ENCODE data around the gene B3GAT2.

DNA sequence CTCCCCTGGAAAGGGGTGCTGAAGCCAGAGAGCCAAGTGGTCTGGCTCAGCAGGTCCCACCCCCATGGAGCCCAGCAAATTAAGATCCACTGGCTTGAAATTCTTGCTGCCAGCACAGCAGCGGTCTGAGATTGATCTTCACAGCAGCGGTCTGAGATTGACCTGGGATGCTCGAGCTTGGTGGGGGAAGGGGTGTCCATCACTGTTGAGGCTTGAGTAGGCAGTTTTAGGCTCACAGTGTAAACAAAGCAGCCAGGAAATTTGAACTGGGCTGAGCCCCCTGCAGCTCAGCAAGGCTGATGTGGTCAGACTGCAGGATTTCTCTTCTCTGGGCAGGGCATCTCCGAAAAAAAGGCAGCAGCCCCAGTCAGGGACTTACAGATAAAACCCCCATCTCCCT lies 41.3 kb upstream of the B3GAT2 start:
- no peak for TF ChIP-seq NFE2L2 (conservative IDR thresholded peaks at IDR 0.05; ENCODE audit: low read length)
- no peak for TF ChIP-seq HDAC2 (IDR thresholded peaks at IDR 0.05)
- no peak for TF ChIP-seq KDM5A (IDR thresholded peaks at IDR 0.05)
- TF ChIP-seq, protein P1, sequence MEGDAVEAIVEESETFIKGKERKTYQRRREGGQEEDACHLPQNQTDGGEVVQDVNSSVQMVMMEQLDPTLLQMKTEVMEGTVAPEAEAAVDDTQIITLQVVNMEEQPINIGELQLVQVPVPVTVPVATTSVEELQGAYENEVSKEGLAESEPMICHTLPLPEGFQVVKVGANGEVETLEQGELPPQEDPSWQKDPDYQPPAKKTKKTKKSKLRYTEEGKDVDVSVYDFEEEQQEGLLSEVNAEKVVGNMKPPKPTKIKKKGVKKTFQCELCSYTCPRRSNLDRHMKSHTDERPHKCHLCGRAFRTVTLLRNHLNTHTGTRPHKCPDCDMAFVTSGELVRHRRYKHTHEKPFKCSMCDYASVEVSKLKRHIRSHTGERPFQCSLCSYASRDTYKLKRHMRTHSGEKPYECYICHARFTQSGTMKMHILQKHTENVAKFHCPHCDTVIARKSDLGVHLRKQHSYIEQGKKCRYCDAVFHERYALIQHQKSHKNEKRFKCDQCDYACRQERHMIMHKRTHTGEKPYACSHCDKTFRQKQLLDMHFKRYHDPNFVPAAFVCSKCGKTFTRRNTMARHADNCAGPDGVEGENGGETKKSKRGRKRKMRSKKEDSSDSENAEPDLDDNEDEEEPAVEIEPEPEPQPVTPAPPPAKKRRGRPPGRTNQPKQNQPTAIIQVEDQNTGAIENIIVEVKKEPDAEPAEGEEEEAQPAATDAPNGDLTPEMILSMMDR (IDR thresholded peaks at IDR 0.05) = no peak
- TF ChIP-seq POLR2A (IDR thresholded peaks at IDR 0.05; ENCODE audit: low read length) = no peak
- no peak for TF ChIP-seq MYC (IDR thresholded peaks at IDR 0.05; ENCODE audit: borderline replicate concordance, low read length)
- no peak for TF ChIP-seq CEBPB (IDR thresholded peaks at IDR 0.05)
